ENCODE measurements around the gene ITLN2. TPM values are rescaled to one million over a fixed set of nuclear protein-coding genes. Genes with fewer than 3 reads are reported as not detected.

ITLN2 gene
- total and polyA plus RNA-seq, 9 of the 15 experiments (the other 6 are each of a cell fraction or from before 2014, with no cell fraction given) = not detected

- H3K9me1 ChIP-seq (ENCODE audit: control insufficient read depth, insufficient read depth, low read length) = no peaks in the 10 kb centered on the region
- POLR2A ChIA-PET = interaction anchor here (0.7 to 1.7 kb wide), 4 partner anchors 10 to 92 kb away, joined by 3 to 5 read pairs (median 4); no protein-coding TSS in a partner anchor
Observed at GRCh38 chr1:160978510-160978927, 23.9 kb upstream of the ITLN2 start.

GRCh38 chr1:160975026-160975425 is 20.4 kb upstream of the ITLN2 start:
- Histone ChIP-seq H3K27ac (ENCODE audit: extremely low read depth, low read depth, low read length) (no peak overlapping the region), H3K36me3 (ENCODE audit: control insufficient read depth, insufficient read depth, low read length) (no peaks in the 10 kb centered on the region), H4K20me1 (replicated peaks; ENCODE audit: control insufficient read depth, insufficient read depth, low read length) (no peaks in the 10 kb centered on the region), H3K4me2 (ENCODE audit: insufficient read depth, low read length) (no peak overlapping the region), H3K9me3 (replicated peaks; ENCODE audit: control insufficient read depth, insufficient read depth, low read depth, low read length) (no peaks in the 10 kb centered on the region), H3K9ac (ENCODE audit: insufficient read depth in 1 of 2, low read depth in 2 of 2, low read length in 2 of 2) (no peak overlapping the region), H3K79me2 (ENCODE audit: control insufficient read depth, insufficient read depth, low read length) (no peaks in the 10 kb centered on the region), H2AFZ (ENCODE audit: low read depth, low read length) (no peak overlapping the region), H3K9me1 (ENCODE audit: control insufficient read depth, insufficient read depth, low read length) (no peaks in the 10 kb centered on the region), H3K4me3 (no peak overlapping the region), H3K27me3 (ENCODE audit: control insufficient read depth in 2 of 2, insufficient read depth in 2 of 2, low read length in 2 of 2) (peaks cover 26 to 51% of the 10 kb centered on the region in 2 experiments), H3K4me1 (replicated peaks in 1 of 2; ENCODE audit: control insufficient read depth in 2 of 2, insufficient read depth in 2 of 2, low read length in 2 of 2) (no peaks in the 10 kb centered on the region)
- BruUV-seq (replicated peaks) = no TSS peak
- 0% methylated on average over 2 of the region's 2 CpGs for WGBS (ENCODE audit: insufficient coverage, low coverage, missing lambda C conversion rate)
- intact Hi-C loops (cut with micrococcal nuclease) (no loop called here), in situ Hi-C loops (cut with MboI) (no loop called here)
- POLR2A ChIA-PET = interaction anchor here (1.3 kb wide), 1 partner anchor 21 kb away, joined by 4 read pairs; no protein-coding TSS in a partner anchor
- CTCF ChIA-PET (ENCODE audit: low intra/inter-chr PET ratio) = no interaction called here
- DNase-seq (ENCODE audit: extremely low read depth in 1 of 4, low spot score in 3 of 4) (no peak), ATAC-seq (no peak), FAIRE-seq (no peak)
- TF ChIP-seq HINFP (tag; conservative IDR thresholded peaks at IDR 0.05; ENCODE audit: low read depth) (no peak), MXI1 (IDR thresholded peaks at IDR 0.05; ENCODE audit: low read depth, low read length) (no peak), PHB (CRISPR knock-in tag; IDR thresholded peaks at IDR 0.05) (no peak), NR1H2 (CRISPR knock-in tag; IDR thresholded peaks at IDR 0.05) (no peak), PTBP1 (IDR thresholded peaks at IDR 0.05; ENCODE audit: low read depth, low read length) (no peak), ZNF239 (CRISPR knock-in tag; IDR thresholded peaks at IDR 0.05) (no peak), NFE2L1 (tag; IDR thresholded peaks at IDR 0.05; ENCODE audit: borderline replicate concordance, low read depth) (no peak), SNIP1 (IDR thresholded peaks at IDR 0.05; ENCODE audit: low read depth) (no peak), ATF2 (CRISPR knock-in tag; IDR thresholded peaks at IDR 0.05) (no peak), ZNF217 (CRISPR knock-in tag; IDR thresholded peaks at IDR 0.05) (no peak), NCOA1 (IDR thresholded peaks at IDR 0.05; ENCODE audit: low read depth) (no peak), CSDE1 (IDR thresholded peaks at IDR 0.05) (no peak), HNRNPLL (IDR thresholded peaks at IDR 0.05; ENCODE audit: low read depth, low read length, poor library complexity, severe bottlenecking) (no peak)

More at GRCh38 chr1:160978510-160978927, 23.9 kb upstream of the ITLN2 start:
- no peak for DNase-seq (ENCODE audit: extremely low read depth in 1 of 4, low spot score in 3 of 4)
- no peak overlapping the region for H3K9ac ChIP-seq (ENCODE audit: insufficient read depth in 1 of 2, low read depth in 2 of 2, low read length in 2 of 2)
- CTCF ChIA-PET (ENCODE audit: low intra/inter-chr PET ratio) = no interaction called here
- H3K4me2 ChIP-seq (ENCODE audit: insufficient read depth, low read length) = no peak overlapping the region
- no peak overlapping the region for H3K4me3 ChIP-seq
- TF ChIP-seq NFIC (IDR thresholded peaks at IDR 0.05) (peak; percentile 85), XRCC4 (IDR thresholded peaks at IDR 0.05; ENCODE audit: extremely low read depth, insufficient read depth, insufficient read length) (no peak)
- FAIRE-seq = no peak
- no peaks in the 10 kb centered on the region for H3K36me3 ChIP-seq (ENCODE audit: control insufficient read depth, insufficient read depth, low read length)
- 16% methylated on average over 11 of the region's 11 CpGs for whole genome bisulfite sequencing (ENCODE audit: insufficient coverage, low coverage, missing lambda C conversion rate)
- no peak overlapping the region for H2AFZ ChIP-seq (ENCODE audit: low read depth, low read length)
- in situ Hi-C loops (cut with MboI) (no loop called here), intact Hi-C loops (cut with micrococcal nuclease) (no loop called here)
- H3K79me2 ChIP-seq (ENCODE audit: control insufficient read depth, insufficient read depth, low read length) = no peaks in the 10 kb centered on the region
- peaks cover 16 to 37% of the 10 kb centered on the region in 2 experiments; a peak in 4 of 5 replicates for H3K27me3 ChIP-seq (ENCODE audit: control insufficient read depth in 2 of 2, insufficient read depth in 2 of 2, low read length in 2 of 2)
- ATAC-seq = no peak
- H3K9me3 ChIP-seq (replicated peaks; ENCODE audit: control insufficient read depth, insufficient read depth, low read depth, low read length) = no peaks in the 10 kb centered on the region
- H4K20me1 ChIP-seq (replicated peaks; ENCODE audit: control insufficient read depth, insufficient read depth, low read length) = no peaks in the 10 kb centered on the region
- H3K27ac ChIP-seq (ENCODE audit: extremely low read depth, low read depth, low read length) = no peak overlapping the region
- H3K4me1 ChIP-seq (replicated peaks in 1 of 2; ENCODE audit: control insufficient read depth in 2 of 2, insufficient read depth in 2 of 2, low read length in 2 of 2) = peaks cover 0 to 6% of the 10 kb centered on the region in 2 experiments; a peak in 2 of 5 replicates
- BruUV-seq (replicated peaks) = no TSS peak
